Karpas-422 (cell line): ENCODE data around the gene KCNC4. TPM values are rescaled to one million over a fixed set of nuclear protein-coding genes. Genes with fewer than 3 reads are reported as not detected.
A peak's percentile ranks its signal among the peaks of the same experiment; 100 is the strongest.

ENCODE experiments used
- DNase-seq: peaks from one replicate; pipeline ENCODE4 v3.0.0-alpha.2; 2015
- H2AFZ ChIP-seq: fragments of 200-600 bp; sonication (generic); 2 replicates; pipeline ENCODE4 v1.6.1; 2014; ENCODE audit warnings: antibody characterized with exemption, low read length, mixed read lengths
- H3K27ac ChIP-seq: fragments of 200-600 bp; sonication (generic); 2 replicates; pipeline ENCODE4 v1.5.1; 2014; ENCODE audit warnings: mild to moderate bottlenecking, low read length, moderate library complexity
- H3K27me3 ChIP-seq: fragments of 200-600 bp; sonication (generic); 2 replicates; pipeline ENCODE4 v1.6.1; 2014; ENCODE audit warnings: low read length, mixed read lengths
- H3K36me3 ChIP-seq: fragments of 200-600 bp; sonication (generic); 2 replicates; pipeline ENCODE4 v1.6.1; 2014; ENCODE audit warnings: low read length, mixed read lengths; ENCODE audit not compliant: insufficient read depth
- H3K4me1 ChIP-seq: fragments of 200-600 bp; sonication (generic); 2 replicates; pipeline ENCODE4 v1.6.1; 2014; ENCODE audit warnings: mild to moderate bottlenecking, low read length, mixed read lengths
- H3K4me2 ChIP-seq: fragments of 200-600 bp; sonication (generic); 2 replicates; pipeline ENCODE4 v1.6.1; 2014; ENCODE audit warnings: low read length, low read depth, mild to moderate bottlenecking; ENCODE audit not compliant: poor library complexity, severe bottlenecking
- H3K4me3 ChIP-seq: fragments of 200-600 bp; sonication (generic); 2 replicates; pipeline ENCODE4 v1.5.1; 2014; ENCODE audit warnings: mild to moderate bottlenecking, antibody characterized with exemption, low read length, mixed read lengths
- H3K79me2 ChIP-seq: fragments of 200-600 bp; sonication (generic); 2 replicates; pipeline ENCODE4 v1.6.1; 2014; ENCODE audit warnings: mild to moderate bottlenecking, low read length, mixed read lengths
- H3K9ac ChIP-seq: fragments of 200-600 bp; sonication (generic); 2 replicates; pipeline ENCODE4 v1.6.0; 2014; ENCODE audit warnings: low read length
- H3K9me2 ChIP-seq: fragments of 200-600 bp; sonication (generic), shearing (Covaris generic); replicated peaks from 2 replicates; pipeline ENCODE4 v1.6.0; 2014; ENCODE audit warnings: mild to moderate bottlenecking, low read length, moderate library complexity; ENCODE audit not compliant: insufficient read depth
- H3K9me3 ChIP-seq: fragments of 300-700, 200-600 bp; sonication (generic); 2 replicates; pipeline ENCODE4 v1.6.1; 2014; ENCODE audit warnings: low read length, mixed read lengths
- H4K20me1 ChIP-seq: fragments of 200-600 bp; sonication (generic); 2 replicates; pipeline ENCODE4 v1.6.1; 2014; ENCODE audit warnings: mild to moderate bottlenecking, antibody characterized with exemption, low read length, low read depth; ENCODE audit not compliant: insufficient read depth
- total RNA-seq: library from RNA; depleted of rRNA; stranded (reverse); fragments of >200 nt; shearing (Covaris generic); gene quantifications from 2 replicates; pipeline ENCODE4 v1.2.3, GENCODE V29; 2014; ENCODE audit warnings: low replicate concordance

KCNC4 gene
- total RNA-seq, 1 experiment from 2014 or later: 1.6 TPM

DNA sequence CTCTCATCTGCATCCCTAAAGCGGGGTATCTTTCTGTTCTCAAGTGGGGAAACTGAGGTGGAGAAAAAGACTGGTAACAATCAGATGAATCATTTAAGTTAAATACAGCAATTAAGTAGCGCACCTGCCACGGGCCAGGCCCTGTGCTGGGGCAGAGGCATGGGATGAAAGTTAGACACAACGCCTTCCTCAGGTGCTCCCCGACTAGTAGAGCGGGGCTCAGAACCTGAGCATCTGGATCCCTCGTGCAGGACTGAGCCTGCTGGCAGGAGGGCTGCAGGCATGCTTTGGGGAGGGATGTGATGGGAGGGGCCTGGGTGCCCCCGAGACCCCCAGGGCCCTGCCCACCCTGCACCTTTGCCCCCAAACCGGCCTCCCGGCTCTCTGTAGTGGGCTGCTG, 14.9 kb upstream of the KCNC4 start:
- H3K4me3 ChIP-seq: no peak overlapping the region
- H3K9me2 ChIP-seq: no peaks in the 10 kb centered on the region
- no peaks in the 10 kb centered on the region for H3K27me3 ChIP-seq
- no peak overlapping the region for H3K4me2 ChIP-seq
- no peak for DNase-seq
- H4K20me1 ChIP-seq: no peaks in the 10 kb centered on the region; the same call in 1 of the 2 replicates
- H3K9ac ChIP-seq: no peak overlapping the region
- H3K27ac ChIP-seq: no peak overlapping the region
- no peaks in the 10 kb centered on the region for H3K4me1 ChIP-seq
- H2AFZ ChIP-seq: no peak overlapping the region
- no peaks in the 10 kb centered on the region for H3K79me2 ChIP-seq
- no peaks in the 10 kb centered on the region for H3K9me3 ChIP-seq
- H3K36me3 ChIP-seq: no peaks in the 10 kb centered on the region

DNA sequence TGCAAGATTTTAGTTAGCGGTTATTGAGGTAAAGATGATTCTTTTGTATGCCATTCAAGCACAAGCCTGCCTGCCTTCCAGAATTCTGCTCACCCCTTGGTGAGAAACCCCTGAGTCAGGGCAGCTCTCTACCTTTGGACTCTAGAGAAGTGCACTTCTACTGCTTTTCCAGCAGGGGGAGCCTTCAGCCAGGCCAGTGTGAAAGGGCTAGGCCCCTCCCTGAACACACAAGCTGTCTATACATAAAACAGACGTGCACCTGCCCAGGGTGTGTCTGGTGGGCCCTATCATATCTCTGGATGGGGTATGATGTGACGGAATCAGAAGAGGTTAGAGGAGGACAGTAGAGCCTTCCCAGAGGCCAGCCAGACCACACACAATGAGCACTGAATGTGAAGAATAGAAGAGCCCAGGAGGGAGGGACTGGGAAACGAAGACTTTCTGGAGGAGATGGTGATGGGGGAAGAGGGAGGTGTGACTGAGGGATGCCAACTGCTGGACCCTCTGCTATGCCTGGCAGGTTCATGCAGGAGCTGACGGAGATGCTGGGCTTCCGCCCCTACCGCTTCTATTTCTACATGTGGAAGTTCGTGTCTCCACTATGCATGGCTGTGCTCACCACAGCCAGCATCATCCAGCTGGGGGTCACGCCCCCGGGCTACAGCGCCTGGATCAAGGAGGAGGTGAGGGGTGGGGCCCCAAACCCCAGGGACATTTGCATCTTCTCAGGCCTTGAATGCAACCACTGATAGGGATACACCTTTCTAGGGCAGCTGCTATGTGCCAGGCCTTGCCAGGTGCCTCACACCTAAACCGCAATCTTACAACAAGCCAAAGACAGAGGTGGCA, 13.0 kb upstream of the KCNC4 start:
- Histone ChIP-seq H3K79me2 (no peaks in the 10 kb centered on the region), H4K20me1 (no peaks in the 10 kb centered on the region; the same call in 1 of the 2 replicates)
- peak; percentile 85 for DNase-seq

DNA sequence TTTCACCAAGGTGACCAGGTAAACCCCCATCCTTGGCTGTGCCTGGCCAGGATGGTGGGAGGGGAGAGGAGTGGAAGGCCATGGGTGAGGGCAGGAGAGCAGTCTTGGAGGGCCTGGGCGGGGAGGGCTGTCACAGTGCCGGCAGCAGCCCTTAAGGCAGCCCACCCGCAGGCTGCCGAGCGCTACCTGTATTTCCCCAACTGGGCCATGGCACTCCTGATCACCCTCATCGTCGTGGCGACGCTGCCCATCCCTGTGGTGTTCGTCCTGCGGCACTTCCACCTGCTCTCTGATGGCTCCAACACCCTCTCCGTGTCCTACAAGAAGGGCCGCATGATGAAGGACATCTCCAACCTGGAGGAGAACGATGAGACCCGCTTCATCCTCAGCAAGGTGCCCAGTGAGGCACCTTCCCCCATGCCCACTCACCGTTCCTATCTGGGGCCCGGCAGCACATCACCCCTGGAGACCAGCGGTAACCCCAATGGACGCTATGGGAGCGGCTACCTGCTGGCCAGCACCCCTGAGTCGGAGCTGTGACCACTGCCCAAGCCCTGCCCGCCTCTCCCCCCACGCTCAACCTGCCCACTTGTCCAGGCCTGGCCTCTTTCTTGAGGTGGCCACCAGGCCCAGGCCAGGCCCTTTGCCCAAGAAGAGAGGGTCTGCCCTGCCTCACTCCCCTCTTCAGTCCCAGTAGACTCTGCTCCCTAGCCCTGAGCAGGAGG, 12.0 kb upstream of the KCNC4 start:
- H3K9ac ChIP-seq: no peak overlapping the region
- H3K4me2 ChIP-seq: no peak overlapping the region

More for the DNA sequence above, 13.0 kb upstream of the KCNC4 start:
- Histone ChIP-seq H3K9me3 (no peaks in the 10 kb centered on the region), H3K4me3 (no peak overlapping the region), H3K4me2 (no peak overlapping the region), H3K9ac (no peak overlapping the region), H3K27me3 (no peaks in the 10 kb centered on the region), H3K4me1 (no peaks in the 10 kb centered on the region), H3K27ac (no peak overlapping the region), H3K9me2 (no peaks in the 10 kb centered on the region), H2AFZ (no peak overlapping the region), H3K36me3 (no peaks in the 10 kb centered on the region)

DNA sequence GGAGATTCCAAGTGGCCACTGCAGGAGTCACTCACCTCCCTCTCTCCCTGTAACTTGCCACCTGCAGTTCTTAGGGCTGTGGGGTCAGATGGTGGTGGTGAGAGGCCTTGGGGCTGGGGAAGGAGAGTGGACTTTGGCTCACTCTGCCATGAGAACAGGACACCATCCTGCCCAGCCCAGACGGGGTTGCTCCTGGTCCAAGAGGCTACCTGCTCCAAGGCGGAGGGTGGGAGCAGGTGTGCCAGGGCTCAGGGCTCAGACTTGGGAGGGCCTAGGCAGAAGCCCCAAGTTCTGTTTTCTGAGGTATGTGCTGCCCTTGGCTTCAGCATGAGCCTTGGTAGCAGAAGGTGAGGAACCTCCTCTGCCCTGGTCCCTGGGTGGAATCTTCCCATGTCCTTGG, 11.4 kb upstream of the KCNC4 start:
- H3K27me3 ChIP-seq: no peaks in the 10 kb centered on the region
- no peak overlapping the region for H3K9ac ChIP-seq
- no peaks in the 10 kb centered on the region for H3K4me1 ChIP-seq
- H3K36me3 ChIP-seq: no peaks in the 10 kb centered on the region
- no peaks in the 10 kb centered on the region for H3K9me2 ChIP-seq
- H3K9me3 ChIP-seq: no peaks in the 10 kb centered on the region
- H3K79me2 ChIP-seq: no peaks in the 10 kb centered on the region
- H2AFZ ChIP-seq: no peak overlapping the region
- DNase-seq: no peak
- no peak overlapping the region for H3K4me2 ChIP-seq
- no peak overlapping the region for H3K27ac ChIP-seq
- no peaks in the 10 kb centered on the region; the same call in 1 of the 2 replicates for H4K20me1 ChIP-seq
- H3K4me3 ChIP-seq: no peak overlapping the region

More for the DNA sequence above, 12.0 kb upstream of the KCNC4 start:
- Histone ChIP-seq H3K27me3 (no peaks in the 10 kb centered on the region), H4K20me1 (no peaks in the 10 kb centered on the region; the same call in 1 of the 2 replicates), H3K79me2 (no peaks in the 10 kb centered on the region), H3K36me3 (no peaks in the 10 kb centered on the region), H3K27ac (no peak overlapping the region), H3K4me1 (no peaks in the 10 kb centered on the region), H2AFZ (no peak overlapping the region), H3K9me3 (no peaks in the 10 kb centered on the region), H3K4me3 (no peak overlapping the region), H3K9me2 (no peaks in the 10 kb centered on the region)
- no peak for DNase-seq

DNA sequence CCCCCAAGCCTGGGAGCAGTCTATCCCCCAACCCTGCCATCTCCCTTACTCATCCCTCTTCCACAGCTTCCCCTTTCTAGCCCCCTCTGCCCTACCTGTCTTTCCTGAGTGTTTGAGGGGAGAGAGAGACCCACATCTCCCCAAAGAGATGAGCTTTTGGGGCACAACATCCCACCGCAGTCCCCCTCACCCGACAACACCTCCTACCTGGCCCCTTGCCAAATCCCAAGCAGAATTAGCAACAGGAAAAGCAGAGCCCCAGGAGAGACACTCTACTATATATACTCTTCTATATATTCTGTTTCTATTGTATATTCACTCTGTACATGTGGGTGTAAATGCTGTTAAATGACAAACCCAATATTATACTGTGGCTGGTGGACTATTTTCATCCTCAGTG, 9.9 kb upstream of the KCNC4 start:
- H3K4me1 ChIP-seq: no peaks in the 10 kb centered on the region
- no peak overlapping the region for H3K4me3 ChIP-seq
- no peak overlapping the region for H3K9ac ChIP-seq
- no peak overlapping the region for H2AFZ ChIP-seq
- H3K36me3 ChIP-seq: no peaks in the 10 kb centered on the region
- no peaks in the 10 kb centered on the region; the same call in 1 of the 2 replicates for H4K20me1 ChIP-seq
- no peaks in the 10 kb centered on the region for H3K9me2 ChIP-seq
- H3K4me2 ChIP-seq: no peak overlapping the region
- no peak for DNase-seq
- H3K27me3 ChIP-seq: no peaks in the 10 kb centered on the region
- no peaks in the 10 kb centered on the region for H3K9me3 ChIP-seq
- no peak overlapping the region for H3K27ac ChIP-seq
- no peaks in the 10 kb centered on the region for H3K79me2 ChIP-seq

DNA sequence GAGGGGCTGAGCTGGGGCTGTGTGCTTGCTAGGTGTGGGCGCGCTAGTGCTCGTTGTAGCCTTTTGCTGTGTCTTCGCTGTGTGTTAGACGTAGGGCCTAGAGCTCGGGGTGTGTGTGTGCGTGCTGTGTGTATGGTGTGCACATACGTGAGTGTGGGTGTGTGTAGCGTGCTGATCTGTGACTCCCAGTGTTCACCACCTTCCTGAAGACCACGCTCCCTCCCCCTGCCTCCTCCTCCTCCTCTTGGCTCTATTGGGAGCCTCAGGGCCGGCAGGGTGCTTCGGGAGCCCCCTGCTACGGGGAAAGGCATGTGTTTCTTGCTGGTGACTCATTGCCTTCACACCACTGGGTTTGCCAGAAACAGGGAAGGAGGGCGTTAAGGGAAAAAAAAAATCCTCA, 9.4 kb upstream of the KCNC4 start:
- no peaks in the 10 kb centered on the region for H3K79me2 ChIP-seq
- H3K4me3 ChIP-seq: no peak overlapping the region
- no peaks in the 10 kb centered on the region for H3K36me3 ChIP-seq
- H2AFZ ChIP-seq: no peak overlapping the region
- H3K9me3 ChIP-seq: no peaks in the 10 kb centered on the region
- no peaks in the 10 kb centered on the region for H3K27me3 ChIP-seq
- no peak overlapping the region for H3K4me2 ChIP-seq
- H3K27ac ChIP-seq: no peak overlapping the region
- H3K9ac ChIP-seq: no peak overlapping the region
- H3K4me1 ChIP-seq: no peaks in the 10 kb centered on the region
- no peaks in the 10 kb centered on the region; the same call in 1 of the 2 replicates for H4K20me1 ChIP-seq
- H3K9me2 ChIP-seq: no peaks in the 10 kb centered on the region
- no peak for DNase-seq

DNA sequence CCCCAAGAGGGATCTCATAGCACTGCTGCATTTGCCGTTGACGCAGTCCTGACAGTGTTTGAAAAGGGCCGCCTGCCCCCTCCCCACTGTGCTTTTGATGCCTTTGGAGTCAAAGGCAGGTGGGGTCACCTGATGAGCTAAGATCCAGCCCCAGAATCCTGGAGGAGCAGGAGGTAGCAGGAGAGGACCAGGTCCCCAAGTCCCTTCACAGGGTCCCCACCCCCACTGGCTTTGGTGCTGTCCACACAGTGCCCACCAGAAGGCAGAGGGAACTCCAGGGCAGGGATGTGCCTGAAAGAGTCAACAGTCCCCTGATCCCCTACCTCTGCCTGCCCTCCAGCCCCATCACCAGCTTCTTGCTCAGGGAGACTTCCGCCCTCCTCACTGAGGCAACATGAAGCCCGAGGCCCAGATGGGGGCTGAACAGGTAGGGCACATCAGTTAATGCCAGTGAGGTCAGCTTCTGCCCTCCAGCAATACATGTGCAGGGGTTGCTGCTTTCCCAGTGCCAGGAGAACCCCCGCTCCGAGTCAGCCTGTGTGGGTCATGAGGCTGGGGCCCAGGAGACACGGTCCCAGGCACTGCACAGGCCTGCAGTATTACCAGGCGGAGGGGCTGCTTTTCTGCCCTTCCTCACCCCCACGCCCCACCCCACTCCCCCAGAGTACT, 8.8 kb upstream of the KCNC4 start:
- H3K4me1 ChIP-seq: no peaks in the 10 kb centered on the region
- H3K79me2 ChIP-seq: no peaks in the 10 kb centered on the region
- no peaks in the 10 kb centered on the region for H3K9me2 ChIP-seq
- H3K4me2 ChIP-seq: no peak overlapping the region
- H4K20me1 ChIP-seq: no peaks in the 10 kb centered on the region; the same call in 1 of the 2 replicates
- no peak overlapping the region for H3K9ac ChIP-seq
- no peaks in the 10 kb centered on the region for H3K27me3 ChIP-seq
- DNase-seq: no peak
- no peak overlapping the region for H2AFZ ChIP-seq
- H3K27ac ChIP-seq: no peak overlapping the region
- H3K36me3 ChIP-seq: no peaks in the 10 kb centered on the region
- no peak overlapping the region for H3K4me3 ChIP-seq
- H3K9me3 ChIP-seq: no peaks in the 10 kb centered on the region
